ENCODE measurements around the gene LRRC51. TPM values are rescaled to one million over a fixed set of nuclear protein-coding genes. Genes with fewer than 3 reads are reported as not detected.

LRRC51 gene
- total and polyA plus RNA-seq, 2 of the 8 experiments (the other 6 are each of a cell fraction or from before 2014, with no cell fraction given) = 7.7 to 7.9 TPM

DNA sequence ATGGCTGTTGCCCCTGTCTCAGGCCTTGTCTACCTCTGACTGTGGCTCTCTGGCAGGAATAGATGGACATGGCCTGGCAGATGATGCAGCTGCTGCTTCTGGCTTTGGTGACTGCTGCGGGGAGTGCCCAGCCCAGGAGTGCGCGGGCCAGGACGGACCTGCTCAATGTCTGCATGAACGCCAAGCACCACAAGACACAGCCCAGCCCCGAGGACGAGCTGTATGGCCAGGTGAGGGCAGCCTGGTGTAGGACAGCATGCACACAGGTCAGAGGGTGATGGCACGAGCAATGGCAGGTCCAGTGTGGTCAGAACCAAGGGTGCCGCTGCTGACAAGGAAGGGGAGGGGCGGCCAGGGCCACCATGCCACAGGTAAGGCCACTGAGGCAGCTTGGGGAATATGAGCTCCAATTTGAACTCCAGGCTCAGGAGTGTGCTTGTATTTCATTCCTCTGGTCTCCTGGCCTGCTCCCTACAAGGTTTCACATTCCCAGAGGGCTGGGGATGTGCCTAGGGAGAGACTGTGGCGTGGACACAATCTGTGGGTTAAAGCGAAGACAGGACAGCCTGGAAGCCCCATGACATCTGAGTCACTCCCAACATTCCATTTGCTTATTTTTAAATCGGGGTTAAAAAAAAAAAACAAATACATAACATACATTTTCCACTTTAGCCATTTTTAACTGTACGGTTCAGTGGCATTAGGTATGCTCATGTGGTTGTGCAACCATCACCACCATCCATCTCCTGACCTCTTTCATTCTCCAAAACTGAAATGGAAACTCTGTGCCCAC is 55.4 kb downstream of the LRRC51 start:
- CTCF ChIA-PET (ENCODE audit: partially characterized antibody) = interaction anchor here (0.6 to 3.5 kb wide), 4 partner anchors 8 to 168 kb away, joined by 3 to 13 read pairs (median 8); no protein-coding TSS in a partner anchor
- DNase-seq (ENCODE audit: low read depth in 1 of 2, low spot score in 2 of 2) = no peak
- no peak for TF ChIP-seq CHD1 (IDR thresholded peaks at IDR 0.05; ENCODE audit: low read depth, low read length)
- no peak for TF ChIP-seq KDM1A (IDR thresholded peaks at IDR 0.05; ENCODE audit: borderline replicate concordance, low read length)
- TF ChIP-seq CTCF (IDR thresholded peaks at IDR 0.05; ENCODE audit: control extremely low read depth in 1 of 3, insufficient read depth in 1 of 3, low read depth in 1 of 3, low read length in 3 of 3) = no peak
- TF ChIP-seq SAP30 (IDR thresholded peaks at IDR 0.05; ENCODE audit: insufficient read depth, insufficient replicate concordance, low read length) = no peak
- TF ChIP-seq TCF12 (IDR thresholded peaks at IDR 0.05; ENCODE audit: low read depth, low read length) = no peak
- TF ChIP-seq SP4 (IDR thresholded peaks at IDR 0.05; ENCODE audit: low read length) = no peak
- TF ChIP-seq SRF (IDR thresholded peaks at IDR 0.05; ENCODE audit: low read depth, low read length) = no peak
- TF ChIP-seq NRF1 (IDR thresholded peaks at IDR 0.05; ENCODE audit: low read depth, low read length) = no peak
- TF ChIP-seq HDAC2 (IDR thresholded peaks at IDR 0.05; ENCODE audit: borderline replicate concordance in 1 of 2, low read depth in 2 of 2, low read length in 2 of 2) = no peak
- TF ChIP-seq ZNF274 (IDR thresholded peaks at IDR 0.05; ENCODE audit: borderline replicate concordance, extremely low read depth, low read length) = no peak

More for the DNA sequence above, 55.4 kb downstream of the LRRC51 start:
- H3K79me1 ChIP-seq (ENCODE audit: low read depth, low read length) = no peaks in the 10 kb centered on the region
- no peak overlapping the region for H2BK15ac ChIP-seq (ENCODE audit: low read length)
- no peaks in the 10 kb centered on the region for H4K20me1 ChIP-seq (replicated peaks in 1 of 2; ENCODE audit: control insufficient read depth in 1 of 2, insufficient read depth in 2 of 2, low read length in 2 of 2)
- no peaks in the 10 kb centered on the region; a peak in 2 of 7 replicates for H3K27me3 ChIP-seq (replicated peaks in 1 of 4; ENCODE audit: control insufficient read depth in 3 of 4, extremely low read depth in 1 of 4, insufficient read depth in 3 of 4, low read length in 3 of 4)
- H2BK120ac ChIP-seq (replicated peaks; ENCODE audit: low read depth, low read length) = no peak overlapping the region
- H2BK20ac ChIP-seq (ENCODE audit: low read length) = no peak overlapping the region
- H4K5ac ChIP-seq (ENCODE audit: insufficient read length, low read depth, low read length) = no peak overlapping the region
- H3K14ac ChIP-seq (ENCODE audit: insufficient read length) = no peak overlapping the region
- no peak overlapping the region for H2AFZ ChIP-seq (ENCODE audit: low read length)
- H3K9ac ChIP-seq (replicated peaks in 1 of 4; ENCODE audit: extremely low read depth in 1 of 4, low read depth in 3 of 4, low read length in 3 of 4) = no peak overlapping the region
- no peaks in the 10 kb centered on the region for H3K79me2 ChIP-seq (ENCODE audit: control insufficient read depth in 1 of 2, insufficient read depth in 2 of 2, low read length in 2 of 2)
- H3K27ac ChIP-seq (ENCODE audit: low read depth, low read length) = no peak overlapping the region
- no peaks in the 10 kb centered on the region for H3K36me3 ChIP-seq (ENCODE audit: control insufficient read depth in 2 of 4, insufficient read depth in 4 of 4, low read length in 3 of 4)
- no peaks in the 10 kb centered on the region for H3K23me2 ChIP-seq (ENCODE audit: low read depth, low read length)
- POLR2A ChIA-PET (ENCODE audit: partially characterized antibody) = no interaction called here
- H2BK12ac ChIP-seq (ENCODE audit: low read depth, low read length) = no peak overlapping the region
- H3K56ac ChIP-seq (replicated peaks; ENCODE audit: insufficient read length, low read depth, low read length) = no peak overlapping the region
- H2BK5ac ChIP-seq (ENCODE audit: low read depth, low read length) = no peak overlapping the region
- FAIRE-seq = no peak
- no peak overlapping the region for H3K18ac ChIP-seq (ENCODE audit: extremely low read depth, low read length)
- no peak overlapping the region for H3K4me2 ChIP-seq (ENCODE audit: insufficient read depth in 1 of 2, low read depth in 2 of 2, low read length in 2 of 2)
- H3K9me3 ChIP-seq (ENCODE audit: insufficient read depth in 2 of 2, low read depth in 1 of 2, low read length in 1 of 2) = no peaks in the 10 kb centered on the region
- no peak overlapping the region for H3K23ac ChIP-seq (ENCODE audit: insufficient read length)
- no peaks in the 10 kb centered on the region for H3K4me1 ChIP-seq (replicated peaks in 1 of 4; ENCODE audit: control insufficient read depth in 3 of 4, insufficient read depth in 4 of 4, low read length in 3 of 4)
- 87% methylated on average over 13 of the region's 14 CpGs; no CpG with 5 or more reads in 1 of the 2 experiments for WGBS, 2 experiments (ENCODE audit: extremely low coverage in 1 of 2, insufficient coverage in 1 of 2, insufficient read length in 1 of 2, insufficient replicate concordance in 2 of 2, low coverage in 1 of 2, low lambda C conversion rate in 2 of 2, missing lambda C conversion rate in 1 of 2)
- H2AK5ac ChIP-seq (ENCODE audit: low read depth, low read length) = no peak overlapping the region
- no peak overlapping the region for H3K4me3 ChIP-seq (ENCODE audit: extremely low read depth in 1 of 4, insufficient read depth in 2 of 4, low read depth in 3 of 4, low read length in 4 of 4)
- H4K8ac ChIP-seq (ENCODE audit: extremely low read depth, insufficient read depth, low read length) = peak overlapping the region; percentile 14; the same call in 1 of the 2 replicates
- no peak overlapping the region for H4K91ac ChIP-seq (replicated peaks; ENCODE audit: insufficient read length, low read length)
- H3K4ac ChIP-seq (replicated peaks; ENCODE audit: insufficient read length, low read depth, low read length) = no peak overlapping the region
